NCI-H146 treated with DMSO at 0.1 percent for 48 hours (cell line): ENCODE results near the gene YWHAQ.

Source experiments
- DNase-seq: peaks from one replicate; lab custom pipeline; 2025; ENCODE audit not compliant: unreplicated experiment; lab: John Stamatoyannopoulos, UW

YWHAQ gene

DNA sequence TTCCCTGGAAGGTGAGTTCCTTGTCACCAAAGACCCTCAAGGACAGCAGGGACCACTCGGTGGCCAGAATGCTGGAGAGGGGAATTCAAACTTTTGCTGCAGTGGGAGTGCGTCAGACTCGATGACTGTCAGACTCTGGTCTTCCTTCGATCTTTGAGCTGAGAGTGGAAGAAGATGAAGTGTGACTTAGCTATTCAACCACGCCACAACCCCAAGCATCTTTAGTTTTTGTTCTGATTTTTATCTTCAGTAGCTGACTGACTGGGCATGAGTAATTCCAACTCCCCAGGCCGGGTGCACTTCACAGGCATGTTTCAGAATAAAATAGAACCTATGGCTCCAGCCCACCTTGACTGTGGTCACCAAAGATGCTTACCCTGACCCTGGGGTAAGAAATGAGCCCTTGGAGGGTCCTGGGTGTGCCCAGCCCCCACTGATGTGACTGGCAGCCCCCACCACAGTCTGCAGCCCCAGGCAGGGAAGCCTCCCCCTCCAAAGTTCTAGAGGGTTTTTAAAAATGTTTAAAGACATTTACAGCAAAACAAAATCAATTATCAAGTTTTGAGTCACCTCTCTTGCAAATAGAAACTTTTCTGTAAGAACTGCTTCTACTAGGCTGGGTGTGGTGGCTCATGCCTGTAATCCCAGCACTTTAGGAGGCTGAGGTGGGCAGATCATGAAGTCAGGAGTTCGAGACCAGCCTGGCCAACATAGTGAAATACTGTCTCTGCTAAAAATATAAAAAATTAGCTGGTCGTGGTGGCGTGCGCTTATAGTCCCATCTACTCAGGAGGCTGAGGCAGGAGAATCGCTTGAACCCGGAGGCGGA lies 24.9 kb upstream of the YWHAQ start:
- DNase-seq, result no peak

DNA sequence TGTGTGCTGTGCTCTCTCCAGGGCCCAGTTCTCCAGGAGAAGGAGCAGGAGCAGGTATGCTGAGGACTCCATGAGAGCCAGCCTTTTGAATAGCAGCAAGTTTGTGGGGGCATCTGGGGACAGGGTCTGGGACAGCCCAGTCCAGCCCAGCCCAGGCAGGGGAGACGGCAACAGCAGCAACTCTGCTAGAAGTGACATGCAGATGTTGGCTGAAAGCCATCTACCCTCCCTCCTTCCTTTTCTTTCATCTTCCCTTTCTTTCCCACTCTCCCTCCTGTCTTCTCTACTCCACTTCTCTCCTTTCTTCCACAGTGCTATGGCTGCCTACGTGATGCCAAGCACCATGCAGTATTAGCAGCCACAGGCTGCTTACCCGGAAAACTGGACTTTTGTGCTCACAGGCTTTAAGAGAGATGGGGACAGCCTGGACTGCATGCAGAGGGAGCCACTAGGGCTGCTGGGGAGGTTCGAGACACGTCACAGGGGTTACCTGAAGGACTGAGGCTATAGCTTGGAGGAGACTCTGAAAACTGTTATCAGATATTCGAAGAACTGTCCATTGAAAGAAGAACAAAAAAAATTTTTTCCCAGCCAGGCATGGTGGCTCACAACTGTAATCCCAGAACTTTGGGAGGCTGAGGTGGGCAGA lies 23.8 kb upstream of the YWHAQ start:
- no peak for DNase-seq

DNA sequence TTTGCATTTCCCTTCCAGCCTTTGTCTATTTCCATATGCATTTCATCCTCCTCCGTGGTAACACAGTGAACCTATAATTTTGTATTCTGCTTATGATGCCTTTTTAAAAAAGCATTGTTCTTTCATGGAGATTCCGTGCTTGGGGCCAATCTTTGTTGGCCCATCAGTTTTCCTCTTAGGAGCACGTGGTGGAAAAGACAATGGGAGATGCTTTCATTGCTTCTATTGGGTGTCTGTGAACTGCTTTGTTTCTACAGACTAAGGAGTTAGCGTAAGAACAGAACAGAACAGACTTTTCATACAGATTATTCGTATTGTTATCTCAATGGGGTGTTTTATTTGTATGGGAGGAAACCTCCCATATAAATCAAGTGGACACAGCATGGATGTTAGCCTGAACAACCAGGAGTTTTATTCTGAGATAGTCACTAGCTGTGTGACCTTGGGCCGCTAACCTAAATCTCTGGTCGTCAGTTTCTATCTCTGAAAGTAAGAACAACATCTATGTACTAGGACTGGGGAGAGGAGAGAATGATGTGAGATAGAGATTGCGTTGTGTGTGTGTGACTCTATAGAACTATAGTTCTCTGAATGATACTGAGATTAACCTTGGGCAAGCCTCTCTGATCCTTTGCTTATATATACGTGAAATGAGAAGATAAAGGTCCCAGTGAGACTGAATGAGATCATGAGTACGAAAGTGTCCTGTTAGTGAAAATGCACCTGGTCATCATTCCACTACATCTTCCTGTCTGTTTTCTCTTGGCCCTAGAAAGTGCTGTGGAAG lies 22.9 kb upstream of the YWHAQ start:
- no peak for DNase-seq

DNA sequence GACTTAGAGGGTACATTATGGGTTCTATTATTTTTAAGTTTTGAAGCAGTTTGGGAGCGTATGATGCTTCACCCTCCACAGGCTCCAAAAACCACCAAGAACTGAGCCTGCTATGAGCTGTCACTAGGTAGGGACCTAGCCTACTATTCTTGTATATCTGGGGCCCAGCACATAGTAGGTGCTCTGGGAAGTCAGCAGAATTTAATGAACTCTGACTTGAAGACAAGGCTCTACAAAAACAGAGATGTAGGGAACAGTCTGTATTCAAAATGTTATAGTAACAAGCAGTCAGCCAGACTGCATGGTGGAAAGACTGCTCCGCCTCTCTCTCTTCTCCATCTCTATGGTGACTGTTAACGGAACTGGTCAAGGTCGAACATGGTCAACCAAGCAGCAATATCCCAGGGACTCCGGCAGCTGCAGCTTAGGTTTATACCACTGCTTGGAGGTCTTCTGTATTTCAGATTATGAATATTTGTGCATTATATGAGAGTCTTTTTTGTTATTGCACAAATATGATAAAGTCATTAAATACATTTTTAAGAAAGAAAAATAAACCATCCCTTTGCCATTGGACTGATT lies 22.2 kb upstream of the YWHAQ start:
- DNase-seq, result no peak

DNA sequence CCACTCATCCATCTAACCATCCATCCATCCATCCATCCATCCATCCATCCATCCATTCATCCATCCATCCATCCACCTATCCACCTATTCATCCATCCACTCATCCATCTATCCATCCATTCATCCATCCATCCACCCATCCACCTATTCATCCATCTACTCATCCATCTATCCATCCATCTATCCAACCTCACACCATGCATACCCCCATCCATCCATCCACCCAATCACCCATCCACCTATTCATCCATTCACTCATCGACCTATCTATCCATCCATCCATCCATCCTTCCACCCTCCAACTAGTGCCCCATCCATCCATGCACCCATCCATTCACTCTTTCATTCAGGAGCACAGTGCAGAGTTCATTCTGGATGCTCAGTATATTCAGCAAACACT lies 21.5 kb upstream of the YWHAQ start:
- DNase-seq, result no peak

DNA sequence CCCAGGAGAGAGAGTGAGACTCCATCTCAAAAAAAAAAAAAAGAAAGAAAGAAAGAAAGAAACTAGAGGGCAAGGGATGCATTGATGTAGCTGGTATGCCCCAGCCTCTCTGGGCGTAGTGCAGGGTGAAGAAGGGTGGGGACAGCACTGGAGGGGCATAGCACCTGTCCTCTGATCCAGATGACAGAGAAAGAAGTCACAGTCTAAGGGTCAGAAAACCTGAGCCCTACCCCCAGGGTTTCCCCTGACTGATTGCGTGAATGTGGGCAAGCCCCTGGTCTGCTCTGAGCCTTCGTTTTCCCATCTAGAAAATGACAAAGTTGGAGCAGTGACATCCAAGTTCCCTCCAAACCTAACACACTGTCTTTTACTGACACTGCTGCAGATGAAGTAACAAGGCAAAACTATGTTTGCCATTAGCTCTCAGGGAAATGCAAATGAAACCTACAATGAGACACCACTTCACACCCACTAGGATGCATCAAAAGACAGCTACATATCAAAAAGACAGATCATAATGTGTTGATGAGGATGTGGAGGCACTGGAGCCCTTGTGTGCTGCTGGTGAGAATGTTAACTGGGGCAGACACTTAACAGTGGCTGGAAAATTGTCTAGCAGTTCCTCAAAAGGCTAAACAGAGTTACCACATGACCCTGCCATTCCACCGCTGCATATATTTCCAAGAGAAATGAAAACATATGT lies 19.5 kb upstream of the YWHAQ start:
- no peak for DNase-seq

DNA sequence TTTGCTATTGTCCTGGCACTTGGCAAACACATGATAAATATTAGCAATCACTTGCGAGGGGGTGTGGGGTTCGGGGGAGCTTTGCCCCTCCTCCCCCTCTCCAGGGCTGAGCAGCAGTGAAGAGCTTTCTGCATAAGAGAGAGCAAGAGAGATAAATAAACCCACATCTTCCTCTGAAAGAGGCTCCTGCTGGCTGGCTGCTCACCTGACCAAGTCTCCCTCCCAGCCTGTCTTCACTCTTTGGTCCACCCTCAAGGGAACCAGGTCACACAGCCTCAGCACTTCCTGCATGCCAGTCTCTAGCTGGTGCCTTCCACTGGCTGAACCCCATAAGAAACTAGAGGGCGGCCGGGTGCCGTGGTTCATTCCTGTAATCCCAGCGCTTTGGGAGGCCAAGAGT lies 18.5 kb upstream of the YWHAQ start:
- DNase-seq, result no peak

DNA sequence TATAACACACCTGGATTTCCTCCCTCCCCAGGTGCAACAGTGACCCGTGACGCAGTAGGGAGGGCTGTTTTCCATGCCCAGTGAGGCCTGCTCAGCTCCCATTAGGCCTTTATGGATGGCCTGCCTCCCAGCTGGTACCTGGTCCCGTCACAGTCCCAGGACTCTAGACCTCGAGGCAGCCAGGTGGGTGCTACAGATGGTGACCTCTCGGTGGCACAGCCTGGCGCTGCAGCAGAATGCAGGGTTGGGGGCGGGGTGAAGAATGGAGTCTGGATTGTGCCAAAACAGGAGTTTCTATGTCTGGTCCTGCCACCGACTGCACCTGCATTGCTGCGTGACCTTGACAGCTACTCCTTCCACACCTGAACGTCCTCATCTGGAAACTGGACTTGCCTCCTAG lies 18.0 kb upstream of the YWHAQ start:
- peak; percentile 69 for DNase-seq

DNA sequence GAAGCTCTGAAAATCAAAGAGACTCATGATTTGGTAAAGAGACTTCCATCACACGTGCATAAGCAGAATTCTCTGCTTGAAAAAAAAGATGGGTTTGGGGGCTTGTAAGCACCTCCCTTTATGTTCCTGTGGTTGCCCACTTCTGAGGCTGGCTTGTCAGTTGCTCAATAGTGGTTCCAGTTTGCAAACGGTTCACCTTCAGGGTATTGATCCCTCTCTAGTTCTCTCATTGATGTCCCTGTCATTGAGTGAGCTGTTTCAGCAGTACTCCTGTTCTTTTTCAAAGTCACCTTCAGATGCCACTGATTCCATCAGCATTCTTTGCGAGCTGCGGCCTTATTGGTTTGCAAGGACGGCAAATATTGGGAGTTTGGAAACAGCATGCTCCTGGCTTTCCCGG lies 17.1 kb upstream of the YWHAQ start:
- DNase-seq, result no peak

DNA sequence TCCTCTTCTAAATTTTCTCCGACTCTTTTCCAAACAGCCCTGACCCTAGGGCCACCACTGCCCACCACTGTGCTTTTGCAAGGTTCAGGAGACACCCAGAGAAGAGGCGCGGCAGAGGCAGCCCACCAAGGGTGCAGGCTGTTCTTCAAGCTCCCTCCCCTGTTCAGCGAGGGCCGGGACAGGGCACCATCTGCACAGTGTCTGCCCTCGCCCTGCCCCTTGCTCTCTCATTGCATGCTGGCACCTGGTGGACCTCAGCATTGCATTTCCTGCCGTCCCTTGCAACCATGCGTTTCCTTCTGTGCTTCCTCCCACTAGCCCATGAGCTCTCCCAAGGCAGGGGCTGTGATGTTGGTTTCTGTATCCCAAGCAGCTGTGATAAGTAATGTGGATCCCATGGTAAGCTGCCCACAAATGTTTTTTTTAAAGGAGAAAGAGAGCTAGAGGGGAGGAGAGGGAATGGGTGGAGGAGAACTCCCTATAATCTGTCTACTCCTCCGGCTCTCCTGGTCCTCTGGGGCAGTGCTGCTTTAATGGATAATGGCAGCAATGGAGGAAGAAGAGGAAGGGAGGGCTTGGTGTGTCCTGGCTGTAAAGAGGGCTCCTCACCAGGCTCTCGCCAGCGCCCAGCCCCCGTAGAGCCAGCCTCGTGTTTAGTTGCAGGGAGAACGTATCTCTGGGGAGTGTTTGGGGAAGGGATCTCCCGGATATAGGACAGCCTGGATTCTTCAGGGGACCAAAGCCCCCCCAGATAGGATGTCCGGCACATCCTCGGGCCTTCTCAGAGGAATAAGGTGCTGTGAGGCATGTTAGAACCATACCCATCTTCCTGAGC lies 15.6 kb upstream of the YWHAQ start:
- DNase-seq, result no peak

DNA sequence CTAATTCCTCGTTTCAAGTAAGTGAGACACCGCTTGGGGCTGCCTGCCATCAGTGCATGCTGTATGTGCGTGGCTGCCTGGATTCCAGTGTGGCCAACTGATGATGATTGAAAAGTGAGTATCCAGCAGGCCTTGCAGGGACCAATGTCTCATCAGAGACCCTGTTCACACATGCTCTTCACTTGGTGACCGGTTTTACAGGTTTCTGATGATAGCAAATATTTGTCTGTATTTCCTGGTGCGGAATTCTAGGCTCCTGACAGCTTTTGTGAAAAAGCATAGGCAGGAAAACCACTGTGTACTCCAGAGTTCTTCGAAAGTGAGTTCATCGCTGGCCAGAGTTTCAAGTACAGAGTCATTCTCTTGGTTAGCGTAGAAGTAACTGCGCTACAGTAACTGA lies 13.8 kb upstream of the YWHAQ start:
- no peak for DNase-seq

DNA sequence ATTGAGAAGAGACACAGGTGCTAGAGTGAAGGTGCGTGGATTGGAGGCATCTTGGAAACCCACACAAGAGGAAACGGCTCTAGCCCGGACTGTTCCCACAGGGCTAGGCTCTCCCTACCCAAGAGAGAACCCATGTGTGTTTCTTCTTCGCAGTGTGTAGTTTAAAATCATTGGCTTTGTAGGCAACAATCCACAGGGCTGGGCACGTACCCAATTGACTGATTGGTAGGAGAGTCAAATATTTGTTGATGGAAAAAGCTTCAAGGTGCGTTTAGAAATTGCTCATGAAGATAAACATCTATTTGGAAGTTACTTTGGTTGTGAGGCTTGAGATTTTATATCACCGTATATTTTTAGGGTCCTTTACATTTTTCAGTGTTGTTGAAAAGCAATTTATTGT lies 13.2 kb upstream of the YWHAQ start:
- no peak for DNase-seq

DNA sequence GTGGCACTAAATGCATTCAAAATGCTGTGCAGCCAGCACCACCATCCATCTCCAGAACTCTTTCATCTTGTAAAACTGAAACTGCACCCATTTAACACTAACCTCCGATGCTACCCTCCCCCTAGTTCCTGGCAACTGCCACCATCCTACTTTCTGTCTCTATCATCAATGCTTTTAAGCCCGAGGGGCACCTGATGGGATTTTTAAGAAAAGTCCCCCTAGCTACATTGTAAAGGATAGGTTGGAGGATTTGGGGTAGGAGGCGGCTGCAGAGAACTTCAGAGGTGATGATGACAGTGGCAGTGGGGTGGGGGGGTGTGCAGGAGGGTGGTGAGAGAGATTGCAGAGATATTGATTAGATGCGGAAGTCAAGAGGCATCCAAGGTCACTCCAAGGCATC lies 10.8 kb upstream of the YWHAQ start:
- DNase-seq, result no peak

DNA sequence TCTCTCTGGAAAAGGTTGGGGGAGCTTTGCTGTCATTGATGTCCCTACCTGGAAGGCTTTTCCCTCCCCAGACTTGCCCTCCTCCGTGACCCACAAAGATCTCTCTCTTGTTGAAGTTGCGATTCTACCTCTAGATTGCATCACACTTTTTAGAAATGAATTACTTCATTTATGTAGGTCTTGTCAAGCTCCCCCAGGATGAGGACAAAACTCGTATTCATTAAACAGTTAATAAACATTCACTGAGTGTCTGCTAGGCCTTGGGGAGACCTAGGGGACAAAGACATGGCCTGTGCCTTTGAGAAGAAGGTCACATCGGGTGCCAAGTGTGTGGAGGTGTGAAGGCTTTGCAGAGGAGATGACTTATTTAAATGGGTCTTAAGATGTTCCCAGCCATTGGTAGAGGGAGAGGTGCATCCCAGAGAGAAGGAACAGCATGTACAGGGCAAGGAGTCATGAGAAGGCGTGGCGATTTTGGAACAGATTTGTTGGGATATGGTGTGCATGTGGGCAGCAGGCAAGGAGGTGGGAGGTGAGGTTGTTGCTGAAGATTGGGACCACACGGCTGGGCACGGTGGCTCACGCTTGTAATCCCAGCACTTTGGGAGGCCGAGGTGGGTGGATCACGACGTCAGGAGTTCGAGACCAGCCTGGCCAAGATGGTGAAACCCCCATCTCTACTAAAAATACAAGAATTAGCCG lies 9.8 kb upstream of the YWHAQ start:
- DNase-seq, result no peak

DNA sequence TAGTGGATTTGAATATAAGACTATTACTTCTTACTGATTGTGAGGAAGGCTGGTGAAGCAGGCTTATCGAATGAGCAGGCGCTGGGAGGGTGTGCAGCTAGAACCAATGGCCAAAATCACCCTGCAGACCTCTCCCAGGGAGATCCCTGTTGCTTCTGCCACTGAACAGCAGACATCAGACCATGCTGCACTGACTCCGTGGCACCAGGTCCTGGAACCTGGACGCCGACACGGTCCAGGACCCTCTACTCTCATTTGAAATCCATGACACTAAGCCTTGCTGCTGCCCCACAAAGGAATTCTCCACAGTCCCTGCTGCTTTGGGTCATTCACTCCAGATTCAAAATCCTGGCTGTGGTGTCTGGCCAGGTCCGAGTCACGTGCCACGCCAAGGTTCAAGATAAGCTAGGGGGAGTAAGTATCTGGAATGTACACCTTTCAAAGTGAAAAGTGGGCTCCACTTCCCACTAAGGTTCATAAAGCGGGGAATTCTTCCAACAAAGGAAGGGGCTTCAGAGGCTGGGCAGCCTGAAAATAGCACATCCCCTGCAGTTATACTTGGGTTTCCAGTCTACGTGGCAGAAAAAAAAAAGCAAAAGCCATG lies 9.0 kb upstream of the YWHAQ start:
- no peak for DNase-seq

DNA sequence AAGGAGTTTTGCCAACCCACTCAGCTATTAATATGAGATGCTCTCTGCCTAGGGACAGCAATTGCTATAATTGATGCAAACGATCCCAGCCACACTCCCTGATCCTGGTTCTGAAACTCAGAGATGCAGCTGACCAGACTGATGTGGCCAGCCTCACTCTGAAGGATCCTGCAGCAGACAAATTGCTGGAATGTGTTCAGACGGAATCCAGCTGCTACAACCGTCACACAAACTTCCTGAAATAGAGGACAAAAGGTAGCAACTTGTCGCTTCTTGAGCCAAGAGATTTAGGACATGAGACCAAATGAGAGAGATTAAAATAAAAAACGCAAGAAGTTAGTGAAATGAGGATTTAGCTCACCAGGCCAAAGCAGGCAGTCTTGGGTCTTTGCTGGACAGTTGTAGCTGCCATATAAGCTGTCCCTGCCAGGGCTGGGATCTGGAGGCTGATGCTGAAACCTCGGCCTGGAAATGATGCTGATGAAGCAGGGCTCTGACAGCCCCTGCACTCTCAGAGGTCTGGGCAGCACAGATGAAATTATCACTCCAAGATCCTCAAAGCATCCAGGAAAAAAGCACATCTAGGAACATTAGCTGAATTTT lies 8.3 kb upstream of the YWHAQ start:
- no peak for DNase-seq

DNA sequence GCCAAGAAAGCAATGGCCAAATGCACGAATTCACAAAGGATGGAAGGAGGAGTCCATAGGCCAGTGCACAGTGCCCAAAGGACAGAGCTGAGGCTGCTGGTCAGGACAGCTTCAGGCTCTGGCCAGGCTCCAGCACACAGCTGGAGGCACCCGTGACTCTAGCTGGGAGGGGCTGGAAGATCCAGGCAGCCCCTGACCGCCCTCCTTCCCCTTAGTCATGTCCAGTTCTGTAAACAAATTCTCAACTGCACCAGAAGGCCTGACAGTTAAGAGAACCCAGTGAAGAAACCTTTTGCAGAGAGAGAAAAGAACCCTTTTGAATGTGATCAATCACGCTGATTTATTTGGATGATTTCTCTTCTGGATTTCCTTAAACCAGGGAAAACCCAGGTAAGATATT lies 7.7 kb upstream of the YWHAQ start:
- peak; percentile 59 for DNase-seq

DNA sequence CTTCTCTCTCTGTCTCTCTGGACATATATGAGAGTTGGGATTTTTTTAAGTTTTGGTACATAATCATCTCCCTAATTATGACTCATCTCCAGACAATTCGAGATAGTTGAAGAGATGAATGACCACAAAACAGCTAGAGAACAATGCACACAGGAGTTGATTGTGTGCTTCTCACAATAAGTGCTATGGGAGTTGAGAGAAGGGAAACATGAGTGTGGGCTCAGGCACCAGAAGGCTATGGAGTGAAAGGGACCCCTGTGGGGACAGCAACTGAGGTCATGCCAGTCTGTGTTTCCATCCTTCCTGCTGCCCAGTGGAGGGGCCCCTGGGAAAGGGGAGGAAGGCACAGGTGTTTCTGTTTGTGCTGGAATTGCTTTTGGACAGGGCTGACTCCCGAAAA lies 6.5 kb upstream of the YWHAQ start:
- peak; percentile 15 for DNase-seq

DNA sequence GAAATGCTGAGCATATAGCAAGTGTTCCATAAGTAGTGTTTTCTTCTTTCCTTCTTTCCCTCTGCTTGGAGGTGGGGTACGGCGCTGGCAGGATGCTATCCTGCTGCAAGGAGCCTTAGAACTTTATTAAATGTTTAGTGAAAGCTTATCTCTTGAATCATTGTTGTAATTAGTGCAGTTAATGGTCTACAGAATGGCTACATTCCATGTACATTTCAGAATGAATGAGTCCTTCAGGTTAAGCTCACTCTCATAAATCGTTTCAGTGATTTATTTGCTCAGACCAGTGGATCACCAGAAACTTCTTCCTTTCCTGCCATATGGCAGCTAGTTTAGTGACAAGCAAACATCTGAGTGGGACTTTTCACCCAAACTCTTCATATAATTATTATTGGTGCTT lies 3.3 kb upstream of the YWHAQ start:
- DNase-seq, result no peak
